GM21360 (cell line): ENCODE data around the gene SSBP2.
A peak's percentile ranks its signal among the peaks of the same experiment; 100 is the strongest.
"Not testable (repeated sequence)": the region's sequence is repeated elsewhere in the genome, so short reads cannot be mapped to it uniquely, and the experiment has no call there.

Experiments used
- ATAC-seq: cut with Tn5 transposase; IDR thresholded peaks from one replicate; pipeline ENCODE4 v1.9.1; 2021; ENCODE audit warnings: mild to moderate bottlenecking, moderate library complexity; ENCODE audit not compliant: unreplicated experiment

The SSBP2 gene

DNA sequence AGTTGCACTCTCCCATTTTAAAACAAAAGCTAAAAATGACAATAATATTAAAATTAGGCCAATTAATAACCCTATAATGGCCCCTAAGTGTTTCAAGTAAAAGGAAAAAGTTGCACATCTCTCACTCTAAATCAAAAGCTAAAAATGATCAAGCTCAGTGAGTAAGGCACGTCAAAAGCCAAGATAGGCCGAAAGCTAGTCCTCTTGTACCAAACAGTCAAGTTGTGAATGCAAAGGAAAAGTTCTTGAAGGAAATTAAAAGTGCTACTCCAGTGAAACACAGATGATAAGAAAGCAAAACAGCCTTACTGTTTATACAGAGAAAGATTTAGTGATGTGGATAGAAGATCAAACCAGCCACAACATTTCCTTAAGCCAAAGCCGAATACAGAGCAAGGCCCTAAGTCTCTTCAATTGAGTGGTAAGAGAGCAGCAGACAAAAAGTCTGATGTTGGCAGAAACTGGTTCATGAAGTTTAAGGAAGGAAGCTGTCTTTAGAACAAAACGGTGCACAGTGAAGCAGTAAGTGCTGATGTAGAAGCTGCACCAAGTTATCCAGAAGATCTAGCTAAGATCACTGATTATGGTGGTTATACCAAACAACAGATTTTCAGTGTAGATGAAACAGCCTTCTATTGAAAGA is 212.9 kb downstream of the SSBP2 start:
- ATAC-seq, result no peak

DNA sequence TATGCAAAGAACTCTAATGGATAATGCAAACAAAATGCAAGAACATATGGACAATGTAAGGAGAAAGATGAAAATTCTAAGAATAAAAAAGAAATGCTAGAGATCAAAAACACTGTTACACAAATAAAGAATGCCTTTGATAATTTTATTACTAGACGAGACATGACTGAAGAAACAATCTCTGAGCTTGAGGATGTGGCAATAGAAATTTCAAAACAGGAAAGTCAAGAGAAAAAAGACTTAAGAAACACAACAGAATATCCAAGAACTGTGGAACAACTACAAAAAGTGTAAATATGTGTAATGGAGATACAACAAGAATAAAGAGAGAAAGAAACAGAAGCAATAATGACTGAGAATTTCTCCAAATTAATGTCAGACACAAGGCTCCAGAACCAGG is 216.5 kb downstream of the SSBP2 start:
- ATAC-seq, result no peak

DNA sequence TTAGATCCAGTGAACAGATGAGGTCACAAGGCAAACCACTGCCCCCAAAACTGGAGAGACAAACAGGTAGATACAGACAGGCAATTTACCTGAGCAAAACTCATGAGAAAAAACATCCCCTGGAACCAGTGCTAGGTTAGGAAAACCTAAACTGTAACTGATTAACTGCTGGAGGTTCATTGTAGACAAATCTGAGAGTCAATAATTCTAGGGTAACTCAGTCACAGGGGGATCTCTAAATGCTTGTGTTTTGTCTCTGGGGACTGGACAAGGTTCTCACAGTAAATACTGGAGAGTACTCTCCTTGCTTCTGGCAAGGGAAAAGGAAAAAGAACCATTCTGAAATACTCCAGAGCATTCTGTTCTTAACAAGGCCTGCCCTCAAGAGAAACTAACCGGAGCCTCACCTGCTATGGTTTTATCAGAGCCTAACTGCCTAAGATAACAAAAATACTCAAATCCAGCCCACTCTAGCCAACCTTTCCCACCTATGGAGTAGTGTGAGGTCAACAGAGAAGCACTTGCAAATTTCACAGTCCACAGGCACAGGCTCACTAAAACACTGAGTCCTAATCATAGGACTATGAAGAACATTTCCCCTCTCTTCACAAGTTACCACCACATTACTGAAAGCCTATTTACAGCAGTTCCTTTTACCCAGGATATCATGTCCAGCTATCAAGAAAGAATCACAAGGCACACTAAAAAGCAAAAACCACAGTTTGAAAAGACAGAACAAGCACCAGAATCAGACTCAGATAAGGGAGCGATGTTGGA is 217.1 kb downstream of the SSBP2 start:
- no peak for ATAC-seq

DNA sequence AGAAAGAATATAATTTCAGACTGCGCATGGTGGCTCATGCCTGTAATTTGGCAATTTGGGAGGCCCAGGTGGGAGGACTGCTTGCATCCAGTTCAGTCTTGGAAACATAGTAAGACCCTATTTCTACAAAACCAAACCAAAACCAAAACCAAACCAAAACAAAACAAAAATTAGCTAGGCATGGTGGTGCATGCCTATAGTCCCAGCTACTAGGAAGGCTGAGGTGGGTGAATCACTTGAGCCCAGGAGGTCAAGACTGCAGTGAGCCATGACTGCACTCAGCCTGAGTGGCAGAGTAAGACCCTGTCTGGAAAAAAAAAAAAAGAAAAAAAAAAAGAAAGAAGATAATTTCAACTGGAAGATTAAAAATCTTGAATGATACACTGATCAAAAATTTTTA is 220.0 kb downstream of the SSBP2 start:
- ATAC-seq, result no peak

DNA sequence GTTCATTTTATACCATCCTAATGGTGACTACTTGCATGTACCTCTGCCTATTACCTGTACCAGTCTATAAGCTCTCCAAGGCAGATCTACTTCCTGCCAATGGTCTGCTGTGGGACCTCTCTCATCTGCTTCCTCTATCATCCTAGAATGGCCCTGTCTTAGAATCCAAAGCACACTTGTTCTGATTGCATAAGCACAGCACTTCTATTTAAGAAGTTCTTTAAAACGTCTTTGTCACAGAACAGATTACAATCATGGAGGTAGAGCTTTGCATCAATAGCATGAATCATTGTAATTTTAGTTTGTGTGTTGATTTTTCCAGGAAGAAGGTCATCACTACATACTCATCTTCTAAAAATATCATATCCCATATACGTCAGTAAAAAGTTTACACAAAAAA is 225.2 kb downstream of the SSBP2 start:
- ATAC-seq, result no peak

DNA sequence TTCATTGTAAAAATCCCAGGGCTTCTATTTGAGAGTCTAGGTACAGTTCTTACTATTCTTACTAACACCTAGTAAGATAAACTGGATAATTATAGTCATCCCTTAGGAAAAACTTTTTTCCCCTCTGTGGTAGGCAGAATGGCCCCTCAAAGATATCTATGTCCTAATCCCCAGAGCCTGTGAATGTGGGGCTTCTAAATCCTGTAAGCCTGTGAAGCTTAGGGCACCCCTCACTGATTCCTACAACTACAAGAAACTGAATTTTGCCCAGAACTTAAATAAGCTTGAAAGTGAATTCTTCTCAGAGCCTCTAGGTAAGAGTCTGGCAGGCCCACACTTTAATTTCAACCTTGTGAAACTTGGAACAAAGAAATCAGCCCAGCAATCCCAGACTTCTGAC is 226.9 kb downstream of the SSBP2 start:
- ATAC-seq, result no peak

DNA sequence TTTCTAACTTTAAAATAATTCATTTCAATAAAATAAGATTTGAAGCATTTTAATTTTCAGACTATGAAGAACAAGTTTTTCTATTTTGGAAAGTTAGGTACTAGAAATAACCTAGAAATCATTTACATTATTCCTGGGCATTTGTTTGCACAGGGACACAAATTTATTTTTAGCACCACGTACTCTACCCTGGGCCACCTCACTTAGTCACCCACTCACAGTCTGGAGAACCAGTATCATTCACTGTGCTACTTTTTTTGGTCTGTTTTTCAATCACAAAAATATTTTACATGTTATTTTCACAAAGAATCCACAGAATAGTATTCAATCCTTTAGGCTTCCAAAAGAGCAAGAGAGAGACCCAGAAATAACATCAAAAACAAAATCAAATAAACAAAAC is 228.3 kb downstream of the SSBP2 start:
- no peak for ATAC-seq

DNA sequence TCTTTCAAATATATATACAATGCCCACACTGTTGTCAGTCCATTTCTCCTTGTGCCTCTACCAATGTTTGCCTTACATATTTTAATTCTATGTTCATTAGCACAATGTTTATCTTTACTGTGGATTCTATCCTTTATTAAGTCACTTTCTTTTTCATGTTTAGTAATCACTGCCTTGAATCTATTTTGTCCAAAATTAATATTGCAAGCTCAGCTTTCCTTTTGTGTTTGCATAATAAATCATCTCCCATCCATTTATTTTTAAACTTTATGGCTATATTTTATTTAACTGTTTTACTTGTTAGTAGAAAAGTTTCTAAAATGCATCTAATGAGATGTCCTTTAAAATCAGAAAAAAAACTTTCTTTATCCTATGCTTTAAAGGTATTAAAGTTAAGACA is 230.1 kb downstream of the SSBP2 start:
- no peak for ATAC-seq

DNA sequence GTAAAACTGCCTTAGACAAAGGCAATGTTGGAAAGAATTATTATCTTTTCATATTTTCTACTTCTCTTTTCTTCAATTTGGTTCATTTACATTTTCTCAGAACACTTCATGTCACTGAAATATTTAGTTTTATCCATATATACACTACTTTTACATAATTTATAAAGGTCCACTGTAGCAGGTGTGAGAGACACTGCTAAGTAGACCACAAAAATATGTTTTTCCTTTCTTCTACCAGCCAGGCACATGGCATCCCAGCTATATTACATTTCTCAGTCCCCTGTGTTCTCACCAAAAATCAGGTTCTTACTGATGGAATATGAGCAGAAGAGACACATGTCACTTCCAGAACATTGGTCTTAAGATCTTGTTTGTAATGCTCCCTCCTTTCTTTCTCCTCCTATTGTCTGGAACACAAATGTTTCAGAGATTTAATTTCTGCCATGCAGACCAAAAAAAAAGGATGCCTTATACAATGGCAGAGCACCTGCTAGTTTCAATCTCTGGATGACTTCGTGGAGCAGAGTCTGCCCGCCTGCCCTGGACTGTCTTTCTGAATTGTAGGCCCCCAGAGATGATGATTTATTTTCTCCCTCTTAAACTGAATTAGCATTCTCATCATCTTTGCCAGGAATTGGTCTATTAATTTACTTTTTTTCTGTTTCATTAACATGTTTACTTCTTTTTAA is 231.5 kb downstream of the SSBP2 start:
- no peak for ATAC-seq

DNA sequence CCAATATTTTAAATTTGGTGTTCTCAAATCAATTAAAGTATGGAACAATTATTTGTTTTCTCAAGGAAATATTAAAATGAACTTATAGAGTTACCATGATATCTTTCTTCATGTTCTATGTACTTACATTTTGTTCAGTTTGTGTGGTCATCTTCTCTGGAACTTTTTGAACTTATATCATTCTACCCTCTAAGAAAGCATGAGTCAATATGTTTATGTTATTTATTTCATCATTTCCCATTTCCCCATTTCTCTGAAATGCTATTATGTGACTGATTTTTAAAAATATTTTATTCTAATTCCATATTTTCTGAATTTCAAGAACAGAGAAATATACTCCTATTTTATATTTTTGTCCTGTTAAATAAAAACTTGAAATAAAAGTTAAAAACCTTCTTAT is 233.4 kb downstream of the SSBP2 start:
- no peak for ATAC-seq

DNA sequence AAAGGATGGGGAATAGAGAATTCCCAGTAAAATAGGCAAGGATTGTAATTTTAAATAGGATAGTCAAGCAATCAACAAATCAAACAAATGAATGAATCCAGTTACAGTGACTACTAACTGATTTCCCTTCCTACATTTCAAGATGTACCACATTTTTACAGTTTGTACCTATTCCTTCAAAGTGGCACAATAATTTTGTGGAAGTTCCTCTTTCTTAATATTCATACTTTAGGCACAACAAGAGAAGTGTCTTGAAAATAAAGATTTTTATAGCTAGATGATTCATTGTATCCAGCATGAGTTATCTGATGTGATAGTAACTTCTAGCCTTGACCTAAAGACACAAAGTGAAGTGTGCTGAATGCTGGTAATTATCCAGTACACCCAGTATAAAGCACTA is 234.8 kb downstream of the SSBP2 start:
- ATAC-seq, result no peak

DNA sequence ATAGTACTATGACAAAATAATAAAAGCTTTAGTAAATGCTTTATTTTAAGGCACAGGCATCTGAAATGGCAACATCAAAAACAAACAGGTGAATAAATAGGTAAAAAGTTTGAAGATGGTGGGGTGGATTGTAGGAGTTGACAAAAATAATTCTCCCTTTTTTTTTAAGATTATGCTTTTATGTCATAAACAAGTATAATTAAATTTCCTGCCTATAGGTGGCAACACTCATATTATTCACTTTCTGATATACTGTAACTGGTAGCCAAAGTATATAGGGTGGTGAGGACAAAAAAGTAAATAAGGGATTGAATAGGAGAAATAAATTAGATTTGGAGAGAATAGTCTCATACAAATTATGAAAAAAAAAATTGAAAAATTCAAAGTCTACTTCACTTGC is 236.9 kb downstream of the SSBP2 start:
- ATAC-seq, result no peak

DNA sequence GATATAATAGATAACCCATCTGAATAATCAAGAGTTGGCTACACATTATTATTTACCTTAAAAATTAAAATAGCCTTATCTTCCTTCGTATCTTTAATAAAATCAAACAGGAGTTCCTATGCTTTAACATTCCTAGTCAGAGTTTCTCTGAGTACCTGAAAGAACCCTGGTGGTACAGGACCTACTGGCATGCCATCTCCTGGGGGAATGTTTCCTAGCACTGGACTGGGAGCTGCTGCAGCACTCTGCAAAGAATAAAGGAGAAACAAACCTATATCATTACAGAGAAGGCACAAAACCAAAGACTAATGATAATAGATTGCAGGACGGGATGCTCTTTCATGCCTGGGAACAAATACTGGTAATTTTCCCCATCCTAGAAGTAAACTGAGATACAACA is 237.4 kb downstream of the SSBP2 start:
- no peak for ATAC-seq

DNA sequence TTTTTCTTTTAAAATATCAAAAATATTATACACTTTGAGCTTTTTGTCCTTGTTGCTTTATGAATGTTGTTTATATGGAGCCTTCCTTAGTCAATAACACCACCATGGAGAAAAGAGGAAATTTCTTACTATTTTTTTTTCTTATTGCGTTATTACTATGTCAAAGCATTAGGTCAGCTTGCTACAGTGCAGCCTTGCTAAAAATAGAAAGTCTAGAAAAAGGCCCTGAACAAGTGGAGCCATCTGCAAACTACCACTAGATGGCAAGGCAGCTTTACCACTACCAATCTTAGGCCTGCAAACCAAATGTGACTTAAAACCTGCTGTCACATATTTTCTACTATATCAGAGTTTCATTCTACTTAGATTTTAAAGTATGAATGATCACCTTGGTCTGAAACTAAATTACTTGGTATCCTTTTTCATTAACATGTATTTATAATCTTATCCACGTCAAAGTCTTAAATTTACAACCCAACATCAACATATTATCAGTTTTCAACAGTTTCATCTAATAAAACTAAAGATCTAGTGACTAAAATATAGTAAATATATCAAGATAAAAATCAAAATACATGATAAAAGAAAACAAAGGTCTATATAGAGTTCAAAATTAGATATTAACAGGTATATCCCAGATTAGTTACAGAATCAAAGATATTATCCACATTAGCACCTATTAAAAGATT is 243.9 kb downstream of the SSBP2 start:
- peak; percentile 99 for ATAC-seq

DNA sequence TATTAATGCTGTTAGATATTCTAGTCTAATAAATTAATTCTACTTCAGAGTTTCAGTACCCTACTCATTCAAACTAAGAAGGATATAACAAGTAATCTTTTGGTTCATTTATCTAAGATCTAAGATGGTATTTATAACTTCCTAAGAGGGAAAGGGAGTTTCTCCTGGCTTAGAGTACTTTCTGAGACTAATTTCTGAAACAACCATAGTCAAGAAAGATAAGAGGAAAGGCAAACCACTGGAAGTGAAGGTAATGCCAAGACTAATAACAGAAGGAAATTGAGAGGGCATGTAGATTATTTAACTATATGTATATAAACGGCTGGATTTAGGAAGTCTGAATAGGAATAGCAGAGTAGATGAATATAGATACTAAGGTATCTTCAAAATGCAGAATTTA is 244.5 kb downstream of the SSBP2 start:
- ATAC-seq, result no peak

DNA sequence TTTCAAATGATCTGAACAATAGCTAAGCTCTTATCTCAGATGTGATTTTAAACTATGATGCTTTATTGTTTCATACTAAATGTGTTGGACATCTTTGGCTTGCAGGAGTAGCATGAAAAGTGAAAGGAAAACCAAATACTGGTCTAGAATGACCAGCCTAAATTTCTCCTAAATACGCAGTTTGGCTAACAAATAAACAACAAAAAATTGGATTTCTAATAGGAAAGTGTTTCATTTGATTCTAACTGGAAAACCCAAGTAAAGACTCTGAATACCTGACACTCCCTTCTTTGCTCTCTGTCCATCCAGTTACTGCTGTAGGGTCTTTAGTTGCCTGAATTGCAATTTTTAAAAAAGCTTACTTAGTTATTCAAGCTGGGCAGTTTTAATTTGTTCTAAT is 245.2 kb downstream of the SSBP2 start:
- no peak for ATAC-seq

DNA sequence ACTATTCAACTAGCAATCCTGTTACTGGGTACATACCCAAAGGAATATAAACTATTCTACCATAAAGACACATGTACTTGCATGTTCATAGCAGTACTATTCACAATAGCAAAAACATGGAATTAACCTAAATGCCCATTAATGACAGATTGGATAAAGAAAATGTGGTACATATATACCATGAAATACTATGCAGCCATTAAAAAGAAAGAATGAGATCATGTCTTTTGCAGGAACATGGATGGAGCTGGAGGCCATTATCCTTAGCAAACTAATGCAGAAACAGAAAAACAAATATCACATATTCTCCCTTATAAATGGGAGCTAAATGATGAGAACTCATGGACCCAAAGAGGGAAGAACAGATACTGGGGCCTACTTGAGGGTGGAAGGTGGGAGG is 247.3 kb downstream of the SSBP2 start:
- not testable (repeated sequence) for ATAC-seq

DNA sequence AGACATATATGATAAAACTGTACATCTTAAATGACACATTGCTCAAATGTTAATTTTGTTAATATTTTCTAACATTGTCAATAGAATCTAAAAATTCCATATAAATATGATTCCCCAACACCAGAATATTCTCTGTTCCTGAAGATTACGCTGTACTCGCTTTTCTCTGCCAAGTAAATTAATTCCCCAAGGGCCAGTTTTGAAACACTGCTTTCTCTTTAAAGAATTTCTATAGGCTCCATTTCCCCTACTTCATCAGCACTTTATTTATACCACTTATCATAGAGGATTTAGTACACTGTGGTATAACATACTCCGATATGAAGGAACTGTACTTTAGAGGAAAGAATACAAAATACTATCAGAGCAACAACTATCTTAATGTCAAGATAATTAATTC is 255.6 kb downstream of the SSBP2 start:
- ATAC-seq, result no peak

DNA sequence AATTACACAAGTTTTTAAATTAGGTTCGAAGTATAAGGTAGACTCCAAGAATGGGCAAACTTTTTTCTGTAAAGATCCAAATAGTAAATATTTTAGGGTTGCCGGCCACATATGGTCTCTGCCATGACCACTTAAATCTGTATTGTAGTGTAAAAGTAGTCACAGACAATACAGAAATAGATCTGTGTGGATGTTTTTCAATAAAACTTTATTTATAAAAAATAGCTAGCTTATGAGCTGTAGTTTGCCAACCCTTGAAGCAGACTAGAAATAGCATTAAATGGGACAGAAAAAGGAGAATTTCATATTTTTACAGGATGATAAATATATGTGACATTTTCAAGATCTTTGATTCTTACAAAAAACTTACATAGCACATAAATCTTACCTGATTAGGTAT is 262.0 kb downstream of the SSBP2 start:
- no peak for ATAC-seq

DNA sequence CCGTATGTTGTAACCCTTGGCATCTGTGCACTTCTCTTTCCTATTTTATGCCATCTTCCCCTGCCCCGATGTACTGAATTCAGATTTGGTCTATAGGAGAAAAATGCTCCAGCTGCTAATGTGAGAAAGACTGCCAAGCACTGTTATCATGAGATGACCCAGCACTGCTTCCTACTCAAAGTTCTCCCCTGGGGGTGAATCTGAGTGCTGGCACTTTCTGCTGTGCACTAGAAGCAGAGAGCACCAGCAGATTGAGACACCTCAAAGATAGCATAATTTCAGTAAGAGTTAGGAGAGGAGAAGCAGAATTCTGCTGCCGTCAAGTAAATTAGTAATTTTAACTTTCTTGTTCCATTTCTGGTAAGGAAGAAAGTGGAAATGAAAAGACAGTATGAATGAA is 264.2 kb downstream of the SSBP2 start:
- no peak for ATAC-seq

DNA sequence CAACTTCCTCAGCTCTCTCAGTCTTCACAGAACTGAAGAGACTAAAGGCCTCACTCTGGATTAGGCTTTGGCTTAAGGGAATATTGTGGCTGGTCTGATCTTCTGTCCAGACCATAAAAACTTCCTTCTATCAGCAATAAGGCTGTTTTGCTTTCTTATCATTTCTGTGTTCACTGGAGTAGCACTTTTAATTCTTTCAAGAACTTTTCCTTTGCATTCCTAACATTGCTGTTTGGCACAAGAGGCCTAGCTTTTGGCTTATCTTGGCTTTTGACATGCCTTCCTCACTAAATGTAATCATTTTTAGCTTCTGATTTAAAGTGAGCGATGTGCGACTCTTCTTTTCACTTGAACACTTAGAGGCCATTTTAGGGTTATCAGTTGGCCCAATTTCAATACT is 268.3 kb downstream of the SSBP2 start:
- no peak for ATAC-seq

DNA sequence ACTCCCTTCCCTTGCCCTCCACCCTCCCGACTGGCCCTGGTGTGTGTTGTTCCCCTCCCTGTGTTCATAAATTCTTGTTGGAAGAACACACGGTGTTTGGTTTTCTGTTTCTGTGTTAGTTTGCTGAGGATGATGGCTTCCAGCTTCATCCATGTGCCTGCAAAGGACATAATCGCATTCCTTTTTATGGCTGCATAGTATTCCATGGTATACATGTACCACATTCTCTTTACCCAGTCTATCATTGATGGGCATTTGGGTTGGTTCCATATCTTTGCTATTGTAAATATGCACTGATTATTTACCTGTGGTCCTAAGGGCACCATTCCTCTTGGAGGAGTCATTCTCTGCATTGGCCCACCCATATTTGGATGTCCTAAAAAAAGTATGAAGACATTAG is 277.5 kb downstream of the SSBP2 start:
- not testable (repeated sequence) for ATAC-seq
